ENCODE measurements around the gene GPX6.
"Not testable (repeated sequence)": the region's sequence is repeated elsewhere in the genome, so short reads cannot be mapped to it uniquely, and the experiment has no call there.

The GPX6 gene

GRCh38 chr6:28506807-28507475 is 8.7 kb downstream of the GPX6 start:
- no peak for DNase-seq (ENCODE audit: low spot score)
- ChIA-PET CTCF (no interaction called here), POLR2A (ENCODE audit: low non-redundant PET) (no interaction called here)
- no peak overlapping the region for H3K27ac ChIP-seq
- TF ChIP-seq, protein P1, sequence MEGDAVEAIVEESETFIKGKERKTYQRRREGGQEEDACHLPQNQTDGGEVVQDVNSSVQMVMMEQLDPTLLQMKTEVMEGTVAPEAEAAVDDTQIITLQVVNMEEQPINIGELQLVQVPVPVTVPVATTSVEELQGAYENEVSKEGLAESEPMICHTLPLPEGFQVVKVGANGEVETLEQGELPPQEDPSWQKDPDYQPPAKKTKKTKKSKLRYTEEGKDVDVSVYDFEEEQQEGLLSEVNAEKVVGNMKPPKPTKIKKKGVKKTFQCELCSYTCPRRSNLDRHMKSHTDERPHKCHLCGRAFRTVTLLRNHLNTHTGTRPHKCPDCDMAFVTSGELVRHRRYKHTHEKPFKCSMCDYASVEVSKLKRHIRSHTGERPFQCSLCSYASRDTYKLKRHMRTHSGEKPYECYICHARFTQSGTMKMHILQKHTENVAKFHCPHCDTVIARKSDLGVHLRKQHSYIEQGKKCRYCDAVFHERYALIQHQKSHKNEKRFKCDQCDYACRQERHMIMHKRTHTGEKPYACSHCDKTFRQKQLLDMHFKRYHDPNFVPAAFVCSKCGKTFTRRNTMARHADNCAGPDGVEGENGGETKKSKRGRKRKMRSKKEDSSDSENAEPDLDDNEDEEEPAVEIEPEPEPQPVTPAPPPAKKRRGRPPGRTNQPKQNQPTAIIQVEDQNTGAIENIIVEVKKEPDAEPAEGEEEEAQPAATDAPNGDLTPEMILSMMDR (conservative IDR thresholded peaks at IDR 0.05; ENCODE audit: low read depth): no peak

- TF ChIP-seq, protein P1 (conservative IDR thresholded peaks at IDR 0.05; ENCODE audit: low read depth): no peak
- POLR2A ChIA-PET (ENCODE audit: low non-redundant PET): no interaction called here
- no peak overlapping the region for H3K27ac ChIP-seq
- no peak for DNase-seq (ENCODE audit: low spot score)
- CTCF ChIA-PET: no interaction called here
These were observed 9.9 kb downstream of the GPX6 start for GRCh38 chr6:28505733-28506132.

GRCh38 chr6:28502709-28503305 is 12.8 kb downstream of the GPX6 start:
- DNase-seq (ENCODE audit: low spot score); H3K27ac ChIP-seq; CTCF ChIA-PET; POLR2A ChIA-PET (ENCODE audit: low non-redundant PET): not testable (repeated sequence)

DNA sequence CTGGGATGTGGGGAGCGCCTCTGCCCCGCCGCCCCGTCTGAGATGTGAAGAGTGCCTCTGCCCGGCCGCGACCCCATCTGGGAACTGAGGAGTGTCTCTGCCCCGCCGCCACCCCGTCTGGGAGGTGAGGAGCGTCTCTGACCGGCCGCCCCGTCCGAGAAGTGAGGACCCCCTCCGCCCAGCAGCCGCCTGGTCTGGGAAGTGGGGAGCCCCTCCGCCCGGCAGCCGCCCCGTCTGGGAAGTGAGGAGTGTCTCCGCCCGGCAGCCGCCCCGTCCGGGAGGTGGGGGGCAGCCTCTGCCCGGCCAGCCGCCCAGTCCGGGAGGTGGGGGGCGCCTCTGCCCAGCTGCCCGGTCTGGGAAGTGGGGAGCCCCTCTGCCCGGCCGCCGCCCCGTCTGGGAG is 13.5 kb downstream of the GPX6 start:
- H3K27ac ChIP-seq; POLR2A ChIA-PET (ENCODE audit: low non-redundant PET); DNase-seq (ENCODE audit: low spot score); CTCF ChIA-PET: not testable (repeated sequence)

DNA sequence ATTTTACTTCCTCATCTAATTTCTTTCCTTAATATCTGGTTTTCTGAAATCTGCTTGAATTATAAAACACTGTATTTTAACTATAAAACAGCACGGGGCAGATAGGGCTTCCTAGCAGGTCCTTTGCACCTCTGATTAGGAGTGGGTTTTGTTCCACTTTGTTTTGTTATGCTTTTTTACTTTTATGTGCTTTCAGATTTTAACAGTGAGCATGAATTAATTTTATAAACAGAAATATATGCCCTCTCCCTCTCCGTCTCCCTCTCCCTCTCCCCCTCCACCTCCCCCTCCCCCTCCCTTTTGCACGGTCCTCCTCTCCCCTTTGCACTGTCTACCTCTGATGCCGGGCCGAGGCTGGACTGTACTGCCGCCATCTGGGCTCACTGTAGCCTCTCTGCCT is 14.3 kb downstream of the GPX6 start:
- DNase-seq (ENCODE audit: low spot score): no peak
- CTCF ChIA-PET: no interaction called here
- TF ChIP-seq, protein P1 (conservative IDR thresholded peaks at IDR 0.05; ENCODE audit: low read depth): no peak
- POLR2A ChIA-PET (ENCODE audit: low non-redundant PET): no interaction called here
- H3K27ac ChIP-seq: no peak overlapping the region

DNA sequence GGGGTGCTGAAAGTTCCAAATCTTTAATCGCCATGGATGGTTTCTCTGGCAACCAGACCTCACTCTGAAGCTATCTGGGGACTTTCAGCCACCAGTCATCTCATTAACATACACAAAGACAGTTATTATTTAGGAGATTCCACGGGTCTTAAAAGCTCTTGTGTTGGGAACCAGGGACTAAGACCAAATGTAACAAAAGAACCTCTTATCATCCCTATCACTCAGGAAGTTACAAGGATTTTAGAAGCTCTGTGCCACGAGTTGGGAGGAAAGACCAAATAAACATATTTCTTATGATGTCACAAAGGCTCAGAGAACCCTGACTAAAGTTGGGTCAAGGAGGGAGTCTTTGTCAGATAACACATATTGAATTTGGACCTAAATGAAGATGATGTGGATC is 17.7 kb downstream of the GPX6 start:
- TF ChIP-seq, protein P1 (conservative IDR thresholded peaks at IDR 0.05; ENCODE audit: low read depth): no peak
- ChIA-PET CTCF (interaction anchor here (0.9 kb wide), 1 partner anchor 16 kb away, joined by 3 read pairs; no protein-coding TSS in a partner anchor), POLR2A (ENCODE audit: low non-redundant PET) (no interaction called here)
- no peak for DNase-seq (ENCODE audit: low spot score)
- H3K27ac ChIP-seq: no peak overlapping the region

GRCh38 chr6:28497306-28497705 is 18.3 kb downstream of the GPX6 start:
- POLR2A ChIA-PET (ENCODE audit: low non-redundant PET): no interaction called here
- TF ChIP-seq, protein P1 (conservative IDR thresholded peaks at IDR 0.05; ENCODE audit: low read depth): no peak
- no peak overlapping the region for H3K27ac ChIP-seq
- CTCF ChIA-PET: interaction anchor here (0.6 to 0.9 kb wide), 2 partner anchors 17 to 32 kb away, joined by 3 read pairs; no protein-coding TSS in a partner anchor
- DNase-seq (ENCODE audit: low spot score): no peak
